H1 (cell line): ENCODE measurements around the gene NFATC4. TPM values are rescaled to one million over a fixed set of nuclear protein-coding genes. Genes with fewer than 3 reads are reported as not detected.

Experiments
- CTCF ChIP-seq, 3 experiments: IDR thresholded peaks; 1 replicate in 2 of 3; 2 replicates in 1 of 3; pipeline versions ENCODE4 v1.5.1 to v1.6.1; 2011; ENCODE audit warnings: low read length in 3 of 3, mild to moderate bottlenecking in 3 of 3, inconsistent platforms in 2 of 3, low read depth in 1 of 3, moderate library complexity in 1 of 3; ENCODE audit not compliant: insufficient read depth in 1 of 3; ENCODE audit errors: control extremely low read depth in 1 of 3
- polyA plus RNA-seq, 7 experiments: library from polyadenylated mRNA; depleted of rRNA in 3 of 7; stranded (reverse) in 5 of 7; unstranded in 2 of 7; fragments of >200 nt in 5 of 7; fragments of 200-250 nt in 2 of 7; gene quantifications; 1 replicate in 5 of 7; 2 replicates in 1 of 7; 4 replicates in 1 of 7; pipeline versions ENCODE4 v1.2.1 to v1.2.3, GENCODE V29; 2011 to 2013; ENCODE audit warnings: missing spikeins in 2 of 7, mixed read lengths in 2 of 7
- total RNA-seq: library from RNA; stranded (reverse); fragmentation: NEBNext Ultra II Directional; extraction: Animal tissue kit (Norgen Biotek cat#: 25700); gene quantifications from 2 replicates; pipeline ENCODE4 v1.2.1, GENCODE V29; 2021

NFATC4 gene
- total and polyA plus RNA-seq, 2 of the 8 experiments (the other 6 are each of a cell fraction or from before 2014, with no cell fraction given) = 47.3 to 50.3 TPM

GRCh38 chr14:24376448-24377070, 8.6 kb downstream of the NFATC4 start (continued):
- TF ChIP-seq CTCF (IDR thresholded peaks at IDR 0.05; ENCODE audit: control extremely low read depth in 1 of 3, insufficient read depth in 1 of 3, low read depth in 1 of 3, low read length in 3 of 3) = peak; percentile 52 to 69 (median 63); a peak in 3 of 4 replicates
